Mesenchymal stem cell (in vitro differentiated cells and primary cell): ENCODE results near the gene CR1L.
"Not testable (repeated sequence)": the region's sequence is repeated elsewhere in the genome, so short reads cannot be mapped to it uniquely, and the experiment has no call there.

Experiments used
- DNase-seq: peaks from one replicate; pipeline ENCODE4 v3.0.0-alpha.2; 2013
- H2AFZ ChIP-seq: one replicate; pipeline ENCODE4 v1.6.1; 2013; ENCODE audit warnings: low read depth, mild to moderate bottlenecking, control low read depth, inconsistent platforms, low read length, moderate library complexity
- H2AK5ac ChIP-seq: 2 replicates; pipeline ENCODE4 v1.6.1; 2013; ENCODE audit warnings: low read length, moderate library complexity, mild to moderate bottlenecking, inconsistent platforms; ENCODE audit not compliant: severe bottlenecking
- H2BK120ac ChIP-seq: one replicate; pipeline ENCODE4 v1.6.1; 2013; ENCODE audit warnings: low read depth, mild to moderate bottlenecking, inconsistent platforms, low read length, moderate library complexity
- H2BK12ac ChIP-seq, 2 experiments: one replicate each; pipeline ENCODE4 v1.6.1; 2013; ENCODE audit warnings: inconsistent platforms in 2 of 2, low read length in 2 of 2, mild to moderate bottlenecking in 2 of 2, moderate library complexity in 2 of 2, control low read depth in 1 of 2
- H2BK15ac ChIP-seq: one replicate; pipeline ENCODE4 v1.6.1; 2013; ENCODE audit warnings: mild to moderate bottlenecking, low read depth, inconsistent platforms; ENCODE audit not compliant: poor library complexity, severe bottlenecking
- H2BK5ac ChIP-seq: 2 replicates; pipeline ENCODE4 v1.6.1; 2013; ENCODE audit warnings: low read depth, mild to moderate bottlenecking, low read length, control low read depth, inconsistent platforms; ENCODE audit not compliant: poor library complexity, severe bottlenecking
- H3K14ac ChIP-seq, 2 experiments: one replicate each; pipeline ENCODE4 v1.6.1; 2013; ENCODE audit warnings: inconsistent platforms in 2 of 2, low read length in 2 of 2, control low read depth in 1 of 2, mild to moderate bottlenecking in 1 of 2, moderate library complexity in 1 of 2
- H3K18ac ChIP-seq, 2 experiments: one replicate each; pipeline ENCODE4 v1.6.1; 2013; ENCODE audit warnings: inconsistent platforms in 2 of 2, low read length in 2 of 2, control low read depth in 1 of 2, low read depth in 1 of 2, mild to moderate bottlenecking in 1 of 2
- H3K23ac ChIP-seq, 2 experiments: one replicate each; pipeline ENCODE4 v1.6.1; 2013; ENCODE audit warnings: inconsistent platforms in 2 of 2, low read length in 2 of 2, mild to moderate bottlenecking in 2 of 2, moderate library complexity in 2 of 2, control low read depth in 1 of 2
- H3K27ac ChIP-seq: 2 replicates; pipeline ENCODE4 v1.5.1; 2013; ENCODE audit warnings: mild to moderate bottlenecking, moderate library complexity, low read length, control low read depth, inconsistent platforms; ENCODE audit not compliant: poor library complexity, severe bottlenecking
- H3K27me3 ChIP-seq, 2 experiments: 2 replicates each; pipeline versions ENCODE4 v1.6.1 to v1.7.0; 2013; ENCODE audit warnings: low read length in 2 of 2, mild to moderate bottlenecking in 2 of 2, moderate library complexity in 2 of 2, control low read depth in 1 of 2, inconsistent platforms in 1 of 2; ENCODE audit not compliant: control insufficient read depth in 1 of 2, insufficient read depth in 1 of 2
- H3K36me3 ChIP-seq, 2 experiments: 2 replicates each; pipeline versions ENCODE4 v1.6.1 to v1.7.0; 2013; ENCODE audit warnings: low read length in 2 of 2, control low read depth in 1 of 2, inconsistent platforms in 1 of 2, low read depth in 1 of 2, mild to moderate bottlenecking in 1 of 2; ENCODE audit not compliant: insufficient read depth in 2 of 2, control insufficient read depth in 1 of 2
- H3K4ac ChIP-seq, 2 experiments: one replicate each; pipeline ENCODE4 v1.6.1; 2013; ENCODE audit warnings: inconsistent platforms in 2 of 2, low read length in 2 of 2, mild to moderate bottlenecking in 2 of 2, moderate library complexity in 2 of 2, control low read depth in 1 of 2, low read depth in 1 of 2
- H3K4me1 ChIP-seq: 2 replicates; pipeline ENCODE4 v1.6.1; 2013; ENCODE audit warnings: low read depth, low read length, control low read depth; ENCODE audit not compliant: control insufficient read depth, insufficient read depth
- H3K4me2 ChIP-seq: 2 replicates; pipeline ENCODE4 v1.6.1; 2013; ENCODE audit warnings: low read length, mild to moderate bottlenecking, inconsistent platforms; ENCODE audit not compliant: poor library complexity, severe bottlenecking
- H3K4me3 ChIP-seq, 2 experiments: 2 replicates each; pipeline versions ENCODE4 v1.5.1 to v1.7.0; 2013; ENCODE audit warnings: low read length in 2 of 2, mild to moderate bottlenecking in 2 of 2, control low read depth in 1 of 2, low read depth in 1 of 2; ENCODE audit not compliant: insufficient read depth in 1 of 2
- H3K79me1 ChIP-seq: replicated peaks from 2 replicates; pipeline ENCODE4 v1.6.1; 2013; ENCODE audit warnings: mild to moderate bottlenecking, control low read depth, low read length, inconsistent platforms; ENCODE audit not compliant: poor library complexity, severe bottlenecking
- H3K9ac ChIP-seq: 2 replicates; pipeline ENCODE4 v1.7.0; 2013; ENCODE audit warnings: mild to moderate bottlenecking, low read length, moderate library complexity
- H3K9me3 ChIP-seq: 2 replicates; pipeline ENCODE4 v1.7.0; 2013; ENCODE audit warnings: mild to moderate bottlenecking, low read length; ENCODE audit not compliant: control insufficient read depth
- H4K8ac ChIP-seq: one replicate; pipeline ENCODE4 v1.6.1; 2013; ENCODE audit warnings: inconsistent platforms, mild to moderate bottlenecking, low read length, moderate library complexity
- H4K91ac ChIP-seq: one replicate; pipeline ENCODE4 v1.6.1; 2013; ENCODE audit warnings: mild to moderate bottlenecking, low read length, inconsistent platforms
- WGBS: methylation state at CpG from one replicate; pipeline ENCODE4 v1.1.7; 2013; ENCODE audit warnings: mixed read lengths; 5-methylcytosine and 5-hydroxymethylcytosine counted together

The CR1L gene

DNA sequence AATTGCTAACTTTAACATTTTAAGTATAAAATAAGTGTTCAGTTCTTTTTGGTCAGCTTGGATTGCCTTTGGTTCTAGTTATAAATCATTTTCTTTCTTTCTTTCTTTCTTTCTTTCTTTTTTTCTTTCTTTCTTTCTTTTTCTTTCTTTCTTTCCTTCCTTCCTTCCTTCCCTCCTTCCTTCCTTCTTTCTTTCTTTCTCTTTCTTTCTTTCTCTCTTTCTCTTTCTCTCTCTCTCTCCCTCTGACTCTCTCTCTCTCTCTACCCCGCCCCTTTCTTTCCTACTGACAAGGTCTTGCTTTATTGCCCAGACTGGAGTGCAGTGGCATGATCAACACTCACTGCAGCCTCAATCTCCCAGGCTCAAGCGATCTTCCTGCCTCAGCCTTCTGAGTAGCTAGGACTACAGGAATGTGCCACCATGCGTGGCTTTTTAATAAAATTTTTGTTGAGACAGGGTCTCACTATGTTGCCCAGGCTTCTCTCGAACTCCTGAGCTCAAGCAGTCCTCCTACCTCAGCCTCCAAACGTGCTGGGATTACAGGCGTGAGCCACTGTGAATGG lies 38.0 kb downstream of the CR1L start:
- not testable (repeated sequence) for H3K9me3 ChIP-seq, H3K23ac ChIP-seq, H4K8ac ChIP-seq, H3K4me2 ChIP-seq, H3K36me3 ChIP-seq, H2AK5ac ChIP-seq, H2BK120ac ChIP-seq, H3K27me3 ChIP-seq, H3K79me1 ChIP-seq, H3K14ac ChIP-seq, DNase-seq, H3K4me1 ChIP-seq, H3K27ac ChIP-seq, H2BK15ac ChIP-seq, H4K91ac ChIP-seq, H3K4ac ChIP-seq, H3K4me3 ChIP-seq, H2BK5ac ChIP-seq, H2AFZ ChIP-seq, H2BK12ac ChIP-seq, H3K18ac ChIP-seq, H3K9ac ChIP-seq
- WGBS = 84% methylated on average over 6 of the region's 6 CpGs

GRCh38 chr1:207690551-207690950 lies 45.6 kb downstream of the CR1L start:
- not testable (repeated sequence) for H3K4me3 ChIP-seq, DNase-seq
- WGBS = 93% methylated on average over 4 of the region's 4 CpGs

DNA sequence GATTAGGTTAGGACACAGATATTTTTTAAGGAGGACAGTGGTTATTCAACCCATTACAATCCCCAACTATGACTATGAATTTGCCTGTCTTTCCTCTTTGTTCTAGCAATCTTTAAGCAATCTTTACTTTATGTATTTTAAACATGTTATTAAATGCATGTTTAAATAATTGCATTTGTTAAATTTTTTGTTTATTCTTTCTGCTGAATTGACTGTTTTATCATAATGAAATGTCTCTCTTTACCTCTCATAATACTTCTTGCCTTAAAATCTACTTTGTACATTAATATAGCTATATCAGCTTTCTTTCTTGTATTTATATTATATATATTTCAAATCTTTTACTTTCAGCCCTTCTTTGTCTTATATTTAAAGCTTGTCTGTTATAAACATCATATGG lies 46.1 kb downstream of the CR1L start:
- H3K18ac ChIP-seq = no peak overlapping the region
- no peaks in the 10 kb centered on the region for H3K36me3 ChIP-seq
- no peak overlapping the region for H3K4me3 ChIP-seq
- H3K27ac ChIP-seq = no peak overlapping the region
- no peak overlapping the region for H2AFZ ChIP-seq
- H4K91ac ChIP-seq = no peak overlapping the region
- H3K14ac ChIP-seq = no peak overlapping the region
- no peak overlapping the region for H2BK5ac ChIP-seq
- no peaks in the 10 kb centered on the region for H3K79me1 ChIP-seq
- peaks cover 0 to 2% of the 10 kb centered on the region in 2 experiments for H3K27me3 ChIP-seq
- H3K4me1 ChIP-seq = no peaks in the 10 kb centered on the region
- H2BK120ac ChIP-seq = no peak overlapping the region
- no peak overlapping the region for H2BK12ac ChIP-seq
- no peak overlapping the region for H3K4ac ChIP-seq
- H2AK5ac ChIP-seq = no peak overlapping the region
- H3K4me2 ChIP-seq = no peak overlapping the region
- no peak overlapping the region for H3K23ac ChIP-seq
- H4K8ac ChIP-seq = no peak overlapping the region
- DNase-seq = no peak
- no peak overlapping the region for H2BK15ac ChIP-seq
- H3K9ac ChIP-seq = no peak overlapping the region
- no peaks in the 10 kb centered on the region for H3K9me3 ChIP-seq

More at GRCh38 chr1:207690551-207690950, 45.6 kb downstream of the CR1L start:
- H3K4ac ChIP-seq, H2BK5ac ChIP-seq, H3K27ac ChIP-seq, H2BK120ac ChIP-seq, H4K91ac ChIP-seq, H3K36me3 ChIP-seq, H3K9ac ChIP-seq, H3K18ac ChIP-seq, H3K9me3 ChIP-seq, H2AFZ ChIP-seq, H2BK12ac ChIP-seq, H3K14ac ChIP-seq, H4K8ac ChIP-seq, H3K27me3 ChIP-seq, H3K4me1 ChIP-seq, H2AK5ac ChIP-seq, H2BK15ac ChIP-seq, H3K4me2 ChIP-seq, H3K23ac ChIP-seq, H3K79me1 ChIP-seq: not testable (repeated sequence)

DNA sequence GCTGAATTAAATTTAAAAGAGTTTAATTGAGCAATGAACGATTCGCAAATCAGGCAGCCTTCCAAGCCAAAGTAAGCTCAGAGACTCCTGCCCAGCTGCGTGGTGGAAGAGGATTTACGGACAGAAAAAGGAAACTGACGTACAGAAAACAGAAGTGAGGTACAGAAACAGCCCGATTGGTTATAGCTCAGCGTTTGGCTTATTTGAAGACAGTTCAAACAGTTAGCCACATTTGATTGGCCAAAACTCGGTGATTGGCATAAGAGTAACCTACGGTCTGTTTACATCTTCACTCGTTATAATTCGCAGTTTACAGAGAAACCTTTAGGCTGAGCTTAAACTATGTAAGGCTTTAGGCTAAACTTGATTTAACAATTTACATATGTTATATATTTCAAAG lies 46.9 kb downstream of the CR1L start:
- Histone ChIP-seq H4K91ac (no peak overlapping the region), H3K36me3 (no peaks in the 10 kb centered on the region), H3K27me3 (peaks cover 0 to 4% of the 10 kb centered on the region in 2 experiments), H3K4me2 (no peak overlapping the region), H3K79me1 (no peaks in the 10 kb centered on the region), H3K4me3 (no peak overlapping the region), H3K23ac (no peak overlapping the region), H3K9me3 (no peaks in the 10 kb centered on the region), H3K18ac (no peak overlapping the region), H2AK5ac (no peak overlapping the region), H2BK12ac (no peak overlapping the region), H4K8ac (no peak overlapping the region), H2AFZ (no peak overlapping the region), H3K4me1 (no peaks in the 10 kb centered on the region), H3K4ac (no peak overlapping the region), H2BK120ac (no peak overlapping the region), H2BK15ac (no peak overlapping the region), H3K27ac (no peak overlapping the region), H3K9ac (peak overlapping the region; percentile 30), H2BK5ac (no peak overlapping the region), H3K14ac (no peak overlapping the region)
- DNase-seq = no peak
- WGBS = 88% methylated on average over 9 of the region's 11 CpGs
